ENCODE measurements around the gene VPS35.
"Not testable (repeated sequence)": the region's sequence is repeated elsewhere in the genome, so short reads cannot be mapped to it uniquely, and the experiment has no call there.

- TF ChIP-seq POLR2A, TAF1, POLR2AphosphoS5 (IDR thresholded peaks at IDR 0.05; ENCODE audit: low read depth, low read length): not testable (repeated sequence)
Observed at GRCh38 chr16:46623707-46624106, 65.3 kb downstream of the VPS35 start.
